Measurements from ENCODE around the gene DIPK2B. TPM values are rescaled to one million over a fixed set of nuclear protein-coding genes. Genes with fewer than 3 reads are reported as not detected.

Gene DIPK2B
- total RNA-seq, 1 experiment from 2014 or later: not detected

GRCh38 chrX:45191820-45192409 lies 8.8 kb downstream of the DIPK2B start:
- POLR2A ChIA-PET: no interaction called here
- DNase-seq (ENCODE audit: low read depth, low spot score): no peak

DNA sequence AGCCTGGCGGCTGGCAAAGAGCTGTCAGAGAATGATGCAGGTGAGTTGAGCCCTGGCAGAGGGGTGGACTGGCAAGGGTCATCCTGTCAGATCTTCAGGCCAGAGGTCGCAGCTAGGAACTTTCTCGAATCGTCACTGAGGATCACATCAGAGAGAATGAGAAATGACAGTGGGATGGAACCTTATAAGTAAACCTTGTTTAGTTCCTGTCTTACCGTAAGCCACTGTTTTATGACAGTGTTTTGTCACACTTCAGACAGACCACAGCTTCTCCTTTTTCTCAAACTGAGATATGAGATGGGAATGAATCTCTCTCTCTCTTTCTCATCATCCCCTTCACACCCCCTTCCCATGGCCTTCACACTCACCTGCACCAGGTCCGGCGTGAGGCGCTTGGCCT lies 9.3 kb downstream of the DIPK2B start:
- in situ Hi-C loops (cut with HindIII; ENCODE audit: low pct_unique_long_range_greater_than_20kb, low sequenced_read_pairs): no loop called here
- DNase-seq (ENCODE audit: low read depth, low spot score) (no peak), ATAC-seq (no peak)
- no peaks in the 10 kb centered on the region for H3K9me3 ChIP-seq (ENCODE audit: control insufficient read depth, insufficient read depth, low read depth, low read length)
- no peak overlapping the region for H3K27ac ChIP-seq (ENCODE audit: low read length)
- TF ChIP-seq POLR2AphosphoS5 (IDR thresholded peaks at IDR 0.05; ENCODE audit: low read depth, low read length) (no peak), CTCF (IDR thresholded peaks at IDR 0.05) (no peak), TCF7L2 (IDR thresholded peaks at IDR 0.05; ENCODE audit: low read depth, low read length) (no peak), SIN3A (IDR thresholded peaks at IDR 0.05; ENCODE audit: borderline replicate concordance, insufficient read depth, low read depth, low read length) (no peak), REST (IDR thresholded peaks at IDR 0.05; ENCODE audit: insufficient read depth in 1 of 2, low read depth in 2 of 2, low read length in 1 of 2) (no peak)
- no peak overlapping the region for H3K4me3 ChIP-seq (ENCODE audit: low read depth in 2 of 2, low read length in 2 of 2)
- no peaks in the 10 kb centered on the region for H3K4me1 ChIP-seq (ENCODE audit: control insufficient read depth, insufficient read depth, low read length)
- no TSS peak for BruUV-seq (replicated peaks)
- no peaks in the 10 kb centered on the region for H3K27me3 ChIP-seq (ENCODE audit: control insufficient read depth, insufficient read depth, low read length)
- POLR2A ChIA-PET: no interaction called here
- CTCF ChIA-PET: no interaction called here
- intact Hi-C loops (cut with micrococcal nuclease; ENCODE audit: unreplicated experiment): no loop called here
- H3K36me3 ChIP-seq (ENCODE audit: control insufficient read depth, insufficient read depth, low read length): no peaks in the 10 kb centered on the region

More at GRCh38 chrX:45191820-45192409, 8.8 kb downstream of the DIPK2B start:
- no peaks in the 10 kb centered on the region for H3K9me3 ChIP-seq (ENCODE audit: control insufficient read depth, insufficient read depth, low read depth, low read length)
- no peaks in the 10 kb centered on the region for H3K27me3 ChIP-seq (ENCODE audit: control insufficient read depth, insufficient read depth, low read length)
- no TSS peak for BruUV-seq (replicated peaks)
- no peak overlapping the region for H3K27ac ChIP-seq (ENCODE audit: low read length)
- H3K4me3 ChIP-seq (ENCODE audit: low read depth in 2 of 2, low read length in 2 of 2): no peak overlapping the region
- in situ Hi-C loops (cut with HindIII; ENCODE audit: low pct_unique_long_range_greater_than_20kb, low sequenced_read_pairs): no loop called here
- intact Hi-C loops (cut with micrococcal nuclease; ENCODE audit: unreplicated experiment): no loop called here
- no peaks in the 10 kb centered on the region for H3K36me3 ChIP-seq (ENCODE audit: control insufficient read depth, insufficient read depth, low read length)
- no peak for ATAC-seq
- CTCF ChIA-PET: no interaction called here
- TF ChIP-seq TCF7L2 (IDR thresholded peaks at IDR 0.05; ENCODE audit: low read depth, low read length) (no peak), SIN3A (IDR thresholded peaks at IDR 0.05; ENCODE audit: borderline replicate concordance, insufficient read depth, low read depth, low read length) (no peak), CTCF (IDR thresholded peaks at IDR 0.05) (no peak), POLR2AphosphoS5 (IDR thresholded peaks at IDR 0.05; ENCODE audit: low read depth, low read length) (no peak), REST (IDR thresholded peaks at IDR 0.05; ENCODE audit: insufficient read depth in 1 of 2, low read depth in 2 of 2, low read length in 1 of 2) (no peak)
- no peaks in the 10 kb centered on the region for H3K4me1 ChIP-seq (ENCODE audit: control insufficient read depth, insufficient read depth, low read length)
